ENCODE data around the gene KDM8.
"Not testable (repeated sequence)": the region's sequence is repeated elsewhere in the genome, so short reads cannot be mapped to it uniquely, and the experiment has no call there.

The KDM8 gene

DNA sequence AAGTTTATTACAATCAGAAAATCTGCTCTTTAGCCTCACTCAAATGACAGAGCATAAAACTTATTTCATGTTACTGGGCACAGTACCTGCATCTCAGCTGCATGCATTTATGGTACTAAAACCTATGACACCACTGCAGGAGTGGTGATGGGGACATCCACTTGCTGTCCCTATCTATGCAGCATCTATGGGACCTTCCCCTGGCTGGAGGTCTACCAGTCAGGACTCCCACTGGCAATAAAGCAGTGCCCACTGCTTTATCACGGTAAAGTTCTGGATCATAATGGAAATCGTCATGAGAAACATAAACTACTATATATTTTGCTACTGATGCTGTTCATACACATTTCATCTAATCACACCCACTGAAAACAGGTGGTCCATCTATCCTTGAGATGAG lies 39.1 kb downstream of the KDM8 start:
- TF ChIP-seq, protein P1, sequence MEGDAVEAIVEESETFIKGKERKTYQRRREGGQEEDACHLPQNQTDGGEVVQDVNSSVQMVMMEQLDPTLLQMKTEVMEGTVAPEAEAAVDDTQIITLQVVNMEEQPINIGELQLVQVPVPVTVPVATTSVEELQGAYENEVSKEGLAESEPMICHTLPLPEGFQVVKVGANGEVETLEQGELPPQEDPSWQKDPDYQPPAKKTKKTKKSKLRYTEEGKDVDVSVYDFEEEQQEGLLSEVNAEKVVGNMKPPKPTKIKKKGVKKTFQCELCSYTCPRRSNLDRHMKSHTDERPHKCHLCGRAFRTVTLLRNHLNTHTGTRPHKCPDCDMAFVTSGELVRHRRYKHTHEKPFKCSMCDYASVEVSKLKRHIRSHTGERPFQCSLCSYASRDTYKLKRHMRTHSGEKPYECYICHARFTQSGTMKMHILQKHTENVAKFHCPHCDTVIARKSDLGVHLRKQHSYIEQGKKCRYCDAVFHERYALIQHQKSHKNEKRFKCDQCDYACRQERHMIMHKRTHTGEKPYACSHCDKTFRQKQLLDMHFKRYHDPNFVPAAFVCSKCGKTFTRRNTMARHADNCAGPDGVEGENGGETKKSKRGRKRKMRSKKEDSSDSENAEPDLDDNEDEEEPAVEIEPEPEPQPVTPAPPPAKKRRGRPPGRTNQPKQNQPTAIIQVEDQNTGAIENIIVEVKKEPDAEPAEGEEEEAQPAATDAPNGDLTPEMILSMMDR (IDR thresholded peaks at IDR 0.05; ENCODE audit: low read depth, low read length, missing control alignments), result no peak
- DNase-seq (ENCODE audit: low read depth), result no peak
- H3K4me3 ChIP-seq (ENCODE audit: low read depth, low read length), result no peak overlapping the region

DNA sequence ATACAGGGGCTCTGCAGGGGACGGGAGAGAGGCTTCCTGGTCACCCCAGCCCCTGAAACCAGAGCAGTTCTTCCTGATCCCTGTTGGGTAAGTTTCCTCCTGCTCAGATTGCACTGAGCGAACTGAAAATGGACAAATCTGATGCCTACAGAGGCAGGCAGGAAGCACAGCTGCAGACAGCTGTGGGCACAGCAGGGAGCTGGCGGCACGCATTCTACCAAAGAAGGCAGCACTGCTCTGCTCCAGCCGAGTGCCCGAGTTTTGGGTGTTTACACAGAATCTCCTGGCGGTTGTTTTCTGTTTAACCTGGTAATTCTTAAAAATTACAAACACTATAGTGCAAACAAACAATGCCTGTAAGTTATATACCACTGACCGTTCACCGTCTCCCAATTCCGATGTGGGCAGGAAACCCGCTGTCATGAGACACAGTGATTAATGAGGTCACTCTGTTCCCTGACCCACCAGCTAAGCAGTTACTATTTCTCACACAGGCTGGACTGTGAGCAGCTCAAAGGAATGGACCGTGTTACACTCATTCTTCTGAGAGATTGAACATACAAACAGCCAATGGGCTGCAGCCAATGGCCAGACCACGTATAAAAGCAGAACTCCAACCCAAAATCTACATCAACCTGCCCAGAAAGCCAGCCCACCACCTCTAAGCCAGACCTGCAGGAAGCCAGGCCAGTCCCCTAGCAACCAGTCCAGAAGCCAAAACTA lies 39.7 kb downstream of the KDM8 start:
- DNase-seq (ENCODE audit: low read depth), result no peak
- TF ChIP-seq, protein P1 (IDR thresholded peaks at IDR 0.05; ENCODE audit: low read depth, low read length, missing control alignments), result no peak
- no peak overlapping the region for H3K4me3 ChIP-seq (ENCODE audit: low read depth, low read length)

DNA sequence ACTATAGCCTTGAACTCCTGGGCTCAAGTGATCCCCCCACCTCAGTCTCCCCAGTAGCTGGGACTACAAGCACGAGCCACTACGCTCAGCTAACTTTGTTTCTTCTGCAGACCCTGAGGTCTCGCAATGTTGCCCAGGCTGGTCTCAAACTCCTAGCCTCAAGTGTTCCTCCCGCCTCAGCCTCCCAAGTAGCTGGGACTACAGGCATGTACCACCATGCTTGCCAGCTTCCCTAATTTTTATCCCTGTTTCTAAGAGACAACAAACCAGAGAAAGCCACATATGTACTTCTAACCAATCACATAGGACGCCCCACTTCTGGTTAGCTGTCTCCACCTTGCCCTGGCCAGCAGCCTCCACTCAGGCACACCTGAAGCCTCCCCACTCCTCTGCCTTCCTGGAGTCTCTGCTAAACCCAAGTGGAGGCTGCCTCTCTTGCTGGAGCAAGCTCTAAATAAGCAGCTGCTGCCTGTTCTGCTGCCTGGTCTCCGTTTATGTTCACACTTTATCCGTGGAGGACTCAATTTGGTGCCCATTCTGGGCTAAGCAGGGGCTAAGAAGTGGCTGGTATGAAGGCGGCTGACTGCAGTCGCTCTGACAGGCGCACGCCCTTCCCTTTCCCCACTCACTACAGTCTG lies 40.5 kb downstream of the KDM8 start:
- TF ChIP-seq, protein P1 (IDR thresholded peaks at IDR 0.05; ENCODE audit: low read depth, low read length, missing control alignments), result no peak
- no peak overlapping the region for H3K4me3 ChIP-seq (ENCODE audit: low read depth, low read length)
- no peak for DNase-seq (ENCODE audit: low read depth)

DNA sequence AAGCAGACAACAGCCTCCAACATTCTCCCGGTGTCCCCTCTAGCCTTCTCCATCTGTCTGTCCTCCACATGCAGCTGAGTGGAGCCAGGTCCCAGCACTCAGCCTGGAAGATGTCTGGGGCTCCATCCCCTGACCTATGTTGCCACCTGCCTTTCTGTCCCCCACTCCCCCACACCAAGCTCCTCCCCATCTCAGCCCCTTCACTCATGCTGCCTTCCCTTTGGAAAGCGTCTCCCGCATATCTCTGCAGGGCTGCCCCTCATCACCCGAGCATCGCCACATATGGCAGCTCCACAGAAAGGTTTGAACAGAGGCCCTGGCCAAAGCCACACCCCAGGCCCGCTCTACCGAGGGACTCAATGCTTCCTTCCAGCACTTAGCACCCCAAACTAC lies 41.0 kb downstream of the KDM8 start:
- no peak for DNase-seq (ENCODE audit: low read depth)
- TF ChIP-seq, protein P1 (IDR thresholded peaks at IDR 0.05; ENCODE audit: low read depth, low read length, missing control alignments), result no peak
- no peak overlapping the region for H3K4me3 ChIP-seq (ENCODE audit: low read depth, low read length)

DNA sequence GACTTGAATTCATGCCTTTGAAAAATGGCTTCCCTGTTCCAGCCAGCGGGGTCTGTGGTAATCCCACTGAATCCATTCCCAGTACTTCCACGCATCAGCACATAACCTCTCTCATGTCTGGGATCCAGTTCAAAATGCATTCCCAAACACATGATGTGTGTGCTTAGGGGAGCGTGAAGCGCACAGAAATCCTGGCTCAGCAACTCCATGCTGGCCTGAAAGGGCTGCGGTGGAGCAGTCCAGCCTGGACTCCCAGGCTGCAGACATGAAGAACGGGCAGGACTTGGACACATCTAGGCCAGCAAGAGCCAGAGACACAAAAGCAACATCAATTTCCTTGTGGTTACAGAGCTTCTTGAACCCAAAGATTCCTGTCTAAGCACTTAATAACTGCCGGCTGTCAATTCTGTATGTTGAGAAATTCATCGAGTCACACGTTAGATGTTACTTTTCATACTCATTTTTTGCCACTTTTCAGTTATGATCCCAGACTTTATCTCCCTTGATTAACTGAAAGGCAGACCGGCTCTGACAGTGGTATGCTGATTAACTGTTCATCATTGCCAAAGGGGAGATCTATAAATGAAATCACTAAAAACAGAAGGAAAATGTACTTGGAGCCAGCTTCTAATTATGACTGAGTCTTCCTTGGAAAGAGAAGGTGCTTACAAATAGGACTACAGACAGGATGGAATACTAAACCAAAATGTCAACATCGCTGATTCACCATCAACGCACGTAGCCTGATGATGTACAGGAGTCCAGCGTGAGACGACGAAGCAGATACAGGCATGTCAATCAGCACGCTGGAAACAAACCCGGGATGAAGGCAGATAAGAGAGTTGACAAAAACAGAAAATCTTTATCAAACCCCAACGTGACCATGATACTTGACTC lies 42.2 kb downstream of the KDM8 start:
- TF ChIP-seq, protein P1 (IDR thresholded peaks at IDR 0.05; ENCODE audit: low read depth, low read length, missing control alignments), result no peak
- no peak for DNase-seq (ENCODE audit: low read depth)
- no peak overlapping the region for H3K4me3 ChIP-seq (ENCODE audit: low read depth, low read length)

DNA sequence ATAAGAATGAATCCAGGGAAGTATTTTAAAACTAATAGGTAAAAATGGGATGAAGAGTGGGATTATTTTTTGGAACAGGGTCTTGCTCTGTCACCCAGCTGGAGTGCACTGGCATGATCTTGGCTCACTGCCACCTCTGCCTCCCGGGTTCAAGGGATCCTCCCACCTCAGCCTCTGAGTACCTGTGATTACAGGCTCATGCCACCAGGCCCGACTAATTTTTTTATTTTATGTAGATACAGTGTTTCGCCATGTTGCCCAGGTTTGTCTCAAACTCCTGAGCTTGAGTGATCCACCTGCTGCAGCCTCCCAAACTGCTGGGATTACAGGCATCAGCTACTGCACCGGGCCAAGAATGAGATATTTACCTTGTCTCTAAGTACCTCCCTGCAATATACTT lies 43.1 kb downstream of the KDM8 start:
- no peak overlapping the region for H3K4me3 ChIP-seq (ENCODE audit: low read depth, low read length)
- TF ChIP-seq, protein P1 (IDR thresholded peaks at IDR 0.05; ENCODE audit: low read depth, low read length, missing control alignments), result no peak
- no peak for DNase-seq (ENCODE audit: low read depth)

DNA sequence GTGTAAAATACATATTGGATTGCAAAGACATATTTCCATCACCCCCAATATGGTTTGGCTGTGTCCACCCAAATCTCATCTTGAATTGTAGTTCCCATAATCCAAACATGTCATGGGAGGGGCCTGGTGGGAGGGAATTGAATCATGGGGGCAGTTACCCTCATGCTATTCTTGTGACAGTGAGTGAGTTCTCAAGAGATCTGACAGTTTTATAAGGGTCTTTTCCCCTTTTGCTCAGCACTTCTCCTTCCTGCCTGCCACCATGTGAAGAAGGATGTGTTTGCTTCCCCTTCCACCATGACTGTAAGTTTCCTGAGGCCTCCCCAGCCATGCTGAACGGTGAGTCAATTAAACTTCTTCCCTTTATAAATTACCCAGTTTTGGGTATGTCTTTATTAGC lies 43.8 kb downstream of the KDM8 start:
- not testable (repeated sequence) for DNase-seq (ENCODE audit: low read depth); H3K4me3 ChIP-seq (ENCODE audit: low read depth, low read length)

All from GM12864 (cell line).